C4-2B (cell line): ENCODE measurements around the gene THAP11.

Experiments used
- CTCF ChIP-seq: fragments of 450-650 bp; conservative IDR thresholded peaks from 2 replicates; pipeline ENCODE4 v1.5.1; 2017; ENCODE audit warnings: mild to moderate bottlenecking
- ZFX ChIP-seq: fragments of 450-650 bp; IDR thresholded peaks from 2 replicates; pipeline ENCODE4 v1.6.1; 2017

DNA sequence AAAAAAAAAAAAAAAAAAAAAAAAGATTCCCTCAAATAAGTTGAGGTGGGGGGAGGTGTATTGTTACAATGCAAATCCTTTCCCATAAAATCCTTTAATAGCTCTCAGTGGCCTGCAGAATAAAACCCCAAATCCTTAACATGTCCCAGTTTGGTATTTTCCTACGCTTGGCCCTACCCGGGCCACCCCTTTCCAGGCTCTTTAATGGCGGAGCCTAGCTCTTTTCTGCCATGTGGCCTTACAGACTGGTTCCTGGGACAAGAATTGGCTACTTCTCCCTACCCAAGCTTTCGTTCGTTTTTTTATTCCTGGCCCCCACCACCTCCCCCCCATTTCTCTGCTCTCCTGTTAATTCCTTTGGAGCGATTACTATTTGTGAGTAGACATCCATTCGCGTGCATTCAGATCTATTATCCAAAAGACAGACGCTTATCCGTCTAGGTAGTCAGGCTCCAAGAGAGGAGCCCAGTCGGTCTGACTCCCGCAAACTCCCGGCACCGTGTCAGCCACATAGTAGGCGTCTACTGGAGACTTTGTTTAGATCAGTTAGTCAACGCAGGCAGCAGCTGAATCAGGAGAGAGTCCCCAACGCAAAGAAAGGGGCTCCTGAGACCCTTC, 813 bp upstream of the THAP11 start:
- TF ChIP-seq CTCF: no peak
- no peak for TF ChIP-seq ZFX
